Transverse colon (tissue), 4 donors: ENCODE measurements around the gene UBE2S. TPM values are rescaled to one million over a fixed set of nuclear protein-coding genes. Genes with fewer than 3 reads are reported as not detected.

Experiments used
- DNase-seq: peaks from one replicate; pipeline ENCODE4 v3.0.0-alpha.2; 2019
- H3K27ac ChIP-seq, 4 donors: fragments of 200-600 bp; sonication (generic); 2 replicates each; pipeline ENCODE4 v1.5.1; 2016 to 2018; ENCODE audit warnings: inconsistent platforms in 4 of 4
- H3K27me3 ChIP-seq: fragments of 200-600 bp; sonication (generic); 2 replicates; pipeline ENCODE4 v1.5.1; 2017; ENCODE audit warnings: inconsistent platforms
- H3K36me3 ChIP-seq, 4 donors: fragments of 200-600 bp; sonication (generic); 2 replicates each; pipeline ENCODE4 v1.5.1; 2017 to 2019; ENCODE audit warnings: inconsistent platforms in 4 of 4
- H3K4me1 ChIP-seq, 4 donors: fragments of 200-600 bp; sonication (generic); 2 replicates each; pipeline ENCODE4 v1.5.1; 2017 to 2020; ENCODE audit warnings: inconsistent platforms in 4 of 4
- H3K4me3 ChIP-seq, 4 donors: fragments of 200-600 bp; sonication (generic); 1 replicate in 1 of 4; 2 replicates in 3 of 4; pipeline versions ENCODE4 v1.5.1 to v1.6.1; 2017 to 2019; ENCODE audit warnings: inconsistent platforms in 4 of 4
- H3K9me3 ChIP-seq, 2 donors: fragments of 200-600 bp; sonication (generic); 2 replicates each; pipeline ENCODE4 v1.5.1; 2017 to 2019; ENCODE audit warnings: inconsistent platforms in 2 of 2
- EP300 ChIP-seq: sonication (generic); formaldehyde crosslinking; IDR thresholded peaks from one replicate; pipeline ENCODE4 v1.6.1; 2017; ENCODE audit warnings: antibody characterized with exemption, low read depth
- POLR2A ChIP-seq: fragments of 450-650 bp; IDR thresholded peaks from one replicate; pipeline ENCODE4 v1.6.1; 2016; ENCODE audit warnings: antibody characterized with exemption, mild to moderate bottlenecking, moderate library complexity
- POLR2AphosphoS5 ChIP-seq, 3 donors: sonication (generic); formaldehyde crosslinking; IDR thresholded peaks; one replicate each; pipeline ENCODE4 v1.6.1; 2016; ENCODE audit warnings: antibody characterized with exemption in 3 of 3
- WGBS, 2 donors: methylation state at CpG; one replicate each; pipeline ENCODE4 v1.1.5; 2018; ENCODE audit warnings: low coverage in 1 of 2; 5-methylcytosine and 5-hydroxymethylcytosine counted together
- in situ Hi-C, 4 donors: fragments of 200-750 bp; cut with MboI; loops; one replicate each; pipeline versions ENCODE4 v1.15.0 to v1.15.1; 2017; ENCODE audit warnings: low sequenced_read_pairs in 3 of 4, low pct_ligation_motif_present in 1 of 4, low pct_unique_long_range_greater_than_20kb in 1 of 4
- intact Hi-C: fragments of 100-400 bp; cut with DNase I; formaldehyde crosslinking; loops from one replicate; pipeline ENCODE4 v1.15.1; 2023; ENCODE audit warnings: low total_unique reads
- total RNA-seq, 4 donors: library from RNA; depleted of rRNA; stranded (reverse); fragments of >200 nt; gene quantifications; one replicate each; pipeline ENCODE4 v1.1.0, GENCODE V29; 2016
- TF ChIP-seq, protein P1 (sequence below), 5 experiments: fragments of 200-600 bp in 3 of 5; fragments of 450-650 bp in 2 of 5; sonication (generic) in 3 of 5; IDR thresholded peaks; 1 replicate in 2 of 5; 2 replicates in 3 of 5; pipeline ENCODE4 v1.5.1; 2016 to 2017; ENCODE audit warnings: antibody characterized with exemption in 5 of 5, inconsistent platforms in 3 of 5, mild to moderate bottlenecking in 2 of 5, moderate library complexity in 1 of 5

The UBE2S gene
- total RNA-seq, 4 donors from 2014 or later, result 12.4 to 40.8 (median 18.1) TPM

GRCh38 chr19:55442372-55442961 is 34.9 kb upstream of the UBE2S start:
- in situ Hi-C loops (no loop called here), intact Hi-C loops (no loop called here)
- TF ChIP-seq, protein P1, sequence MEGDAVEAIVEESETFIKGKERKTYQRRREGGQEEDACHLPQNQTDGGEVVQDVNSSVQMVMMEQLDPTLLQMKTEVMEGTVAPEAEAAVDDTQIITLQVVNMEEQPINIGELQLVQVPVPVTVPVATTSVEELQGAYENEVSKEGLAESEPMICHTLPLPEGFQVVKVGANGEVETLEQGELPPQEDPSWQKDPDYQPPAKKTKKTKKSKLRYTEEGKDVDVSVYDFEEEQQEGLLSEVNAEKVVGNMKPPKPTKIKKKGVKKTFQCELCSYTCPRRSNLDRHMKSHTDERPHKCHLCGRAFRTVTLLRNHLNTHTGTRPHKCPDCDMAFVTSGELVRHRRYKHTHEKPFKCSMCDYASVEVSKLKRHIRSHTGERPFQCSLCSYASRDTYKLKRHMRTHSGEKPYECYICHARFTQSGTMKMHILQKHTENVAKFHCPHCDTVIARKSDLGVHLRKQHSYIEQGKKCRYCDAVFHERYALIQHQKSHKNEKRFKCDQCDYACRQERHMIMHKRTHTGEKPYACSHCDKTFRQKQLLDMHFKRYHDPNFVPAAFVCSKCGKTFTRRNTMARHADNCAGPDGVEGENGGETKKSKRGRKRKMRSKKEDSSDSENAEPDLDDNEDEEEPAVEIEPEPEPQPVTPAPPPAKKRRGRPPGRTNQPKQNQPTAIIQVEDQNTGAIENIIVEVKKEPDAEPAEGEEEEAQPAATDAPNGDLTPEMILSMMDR (IDR thresholded peaks at IDR 0.05), result no peak
- TF ChIP-seq EP300, result no peak
- Histone ChIP-seq H3K9me3 (no peaks in the 10 kb centered on the region), H3K27me3 (peaks cover 89% of the 10 kb centered on the region), H3K4me3 (no peak overlapping the region), H3K36me3 (no peaks in the 10 kb centered on the region), H3K4me1 (peaks cover 0 to 24% (median 3%) of the 10 kb centered on the region in 4 donors), H3K27ac (no peak overlapping the region)
- no peak for DNase-seq
- WGBS, 2 donors, result 5 to 20% methylated on average over 2 to 16 of the region's 72 CpGs

GRCh38 chr19:55441692-55442321 is 34.2 kb upstream of the UBE2S start:
- H3K27ac ChIP-seq, result no peak overlapping the region
- no peaks in the 10 kb centered on the region for H3K36me3 ChIP-seq
- intact Hi-C loops (no loop called here), in situ Hi-C loops (no loop called here)
- H3K9me3 ChIP-seq, result no peaks in the 10 kb centered on the region
- no peak for DNase-seq
- peaks cover 95% of the 10 kb centered on the region for H3K27me3 ChIP-seq
- H3K4me3 ChIP-seq, result no peak overlapping the region
- 0 to 2% methylated on average over 3 to 31 of the region's 39 CpGs for WGBS, 2 donors
- TF ChIP-seq, protein P1 (IDR thresholded peaks at IDR 0.05), result no peak
- TF ChIP-seq POLR2AphosphoS5 (IDR thresholded peaks at IDR 0.05), result no peak
- TF ChIP-seq EP300, result no peak
- no peak for TF ChIP-seq POLR2A
- H3K4me1 ChIP-seq, result peaks cover 0 to 24% (median 3%) of the 10 kb centered on the region in 4 donors

GRCh38 chr19:55441319-55441691 is 33.7 kb upstream of the UBE2S start:
- Histone ChIP-seq H3K9me3 (no peaks in the 10 kb centered on the region), H3K27me3 (peaks cover 96% of the 10 kb centered on the region), H3K4me3 (no peak overlapping the region), H3K36me3 (no peaks in the 10 kb centered on the region), H3K4me1 (peaks cover 0 to 24% (median 3%) of the 10 kb centered on the region in 4 donors), H3K27ac (no peak overlapping the region)
- DNase-seq, result no peak
- 4 to 9% methylated on average over 8 to 21 of the region's 21 CpGs for WGBS, 2 donors
- in situ Hi-C loops (no loop called here), intact Hi-C loops (no loop called here)
- TF ChIP-seq POLR2A (no peak), POLR2AphosphoS5 (IDR thresholded peaks at IDR 0.05) (no peak), EP300 (no peak)
- TF ChIP-seq, protein P1 (IDR thresholded peaks at IDR 0.05), result no peak

DNA sequence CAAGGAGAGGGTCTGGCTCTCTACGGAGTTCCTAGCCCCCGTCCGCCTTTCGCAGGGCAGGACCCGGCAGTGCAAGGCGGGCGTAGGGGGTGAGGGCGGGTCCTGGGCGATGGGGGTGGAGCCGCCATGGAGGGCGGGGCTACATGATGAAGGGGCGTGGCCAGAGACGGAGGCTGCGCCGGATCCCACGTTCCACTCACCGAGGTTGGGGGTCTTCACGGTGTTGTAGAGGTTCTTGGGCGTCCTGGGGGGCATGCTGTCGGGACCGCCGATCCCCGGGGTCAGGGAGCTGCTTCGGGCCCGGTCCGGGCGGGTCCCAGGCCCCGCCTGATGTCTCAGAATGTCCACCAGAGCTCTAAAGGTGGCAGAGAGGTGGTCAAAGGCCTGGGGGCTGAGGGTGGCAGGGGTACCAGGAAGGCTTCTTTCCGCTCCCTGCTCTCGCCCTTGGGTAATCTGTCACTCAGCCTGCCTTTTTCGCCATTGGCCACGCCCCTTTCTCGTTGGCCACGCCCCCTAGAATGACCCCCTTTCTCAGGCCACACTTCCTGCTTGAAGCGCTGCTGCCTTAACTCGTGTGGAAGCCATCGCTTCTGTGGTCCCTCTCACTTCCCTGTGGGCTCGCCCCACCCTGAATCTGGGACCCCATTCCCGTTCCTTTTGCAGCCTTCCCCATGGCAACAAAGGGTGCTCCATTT is 33.0 kb upstream of the UBE2S start:
- Histone ChIP-seq H3K27me3 (peaks cover 98% of the 10 kb centered on the region), H3K36me3 (no peaks in the 10 kb centered on the region), H3K4me1 (peaks cover 0 to 24% (median 3%) of the 10 kb centered on the region in 4 donors), H3K27ac (no peak overlapping the region), H3K4me3 (no peak overlapping the region), H3K9me3 (no peaks in the 10 kb centered on the region)
- intact Hi-C loops, result no loop called here
- WGBS, 2 donors, result 21% methylated on average over 30 of the region's 39 CpGs; no CpG with 5 or more reads in 1 of the 2 donors
- TF ChIP-seq POLR2AphosphoS5 (IDR thresholded peaks at IDR 0.05), result no peak
- TF ChIP-seq EP300, result no peak
- TF ChIP-seq, protein P1 (IDR thresholded peaks at IDR 0.05), result no peak
- no peak for TF ChIP-seq POLR2A
- in situ Hi-C loops, result no loop called here
- DNase-seq, result no peak
